SK-N-SH treated with all-trans-retinoic acid at 6 μM for 48 hours (cell line): Measurements from ENCODE around the gene TAF3.
A peak's percentile ranks its signal among the peaks of the same experiment; 100 is the strongest.

Source experiments
- ATAC-seq: fragments of 200-7000 bp; cut with Tn5 transposase; 3 replicates; pipeline ENCODE4 v1.9.1; 2020; ENCODE audit warnings: mild to moderate bottlenecking, moderate library complexity
- ARNTL ChIP-seq: fragments of 450-650 bp; formaldehyde crosslinking; IDR thresholded peaks from 2 replicates; pipeline ENCODE4 v1.5.0; 2020; ENCODE audit warnings: low read depth, mild to moderate bottlenecking, moderate library complexity, borderline replicate concordance
- BACH2 ChIP-seq: fragments of 250-450 bp; sonication (Bioruptor Pico); IDR thresholded peaks from 2 replicates; pipeline ENCODE4 v1.9.0; 2021; ENCODE audit warnings: mild to moderate bottlenecking, borderline replicate concordance
- CREB5 ChIP-seq: fragments of 250-450 bp; sonication (Bioruptor Pico); IDR thresholded peaks from 2 replicates; pipeline ENCODE4 v1.5.1; 2020; ENCODE audit warnings: low read depth, mild to moderate bottlenecking, moderate library complexity
- CSDC2 ChIP-seq: fragments of 250-450 bp; sonication (Bioruptor Pico); IDR thresholded peaks from 2 replicates; pipeline ENCODE4 v1.5.0; 2020; ENCODE audit warnings: mild to moderate bottlenecking, moderate library complexity
- CSRNP3 ChIP-seq: fragments of 250-450 bp; sonication (Bioruptor Pico); IDR thresholded peaks from 2 replicates; pipeline ENCODE4 v1.5.1; 2021; ENCODE audit warnings: mild to moderate bottlenecking, moderate library complexity
- ESRRG ChIP-seq: fragments of 250-450 bp; sonication (Bioruptor Pico); IDR thresholded peaks from 2 replicates; pipeline ENCODE4 v1.6.1; 2021; ENCODE audit warnings: mild to moderate bottlenecking
- GLIS3 ChIP-seq: fragments of 250-450 bp; sonication (Bioruptor Pico); IDR thresholded peaks from 2 replicates; pipeline ENCODE4 v1.5.0; 2020; ENCODE audit warnings: mild to moderate bottlenecking, moderate library complexity
- ISL1 ChIP-seq: fragments of 250-450 bp; sonication (Bioruptor Pico); IDR thresholded peaks from 2 replicates; pipeline ENCODE4 v2.1.2; 2022; ENCODE audit warnings: mild to moderate bottlenecking, moderate library complexity
- OSR1 ChIP-seq: fragments of 250-450 bp; sonication (Bioruptor Pico); IDR thresholded peaks from 2 replicates; pipeline ENCODE4 v1.8.0; 2022; ENCODE audit warnings: moderate library complexity, mild to moderate bottlenecking, inconsistent platforms
- POU6F1 ChIP-seq: fragments of 250-450 bp; sonication (Bioruptor Pico); IDR thresholded peaks from 2 replicates; pipeline ENCODE4 v1.8.0; 2021; ENCODE audit warnings: low read depth, mild to moderate bottlenecking, moderate library complexity, borderline replicate concordance
- PPARA ChIP-seq: fragments of 250-450 bp; sonication (Bioruptor Pico); IDR thresholded peaks from 2 replicates; pipeline ENCODE4 v1.5.0; 2020; ENCODE audit warnings: mild to moderate bottlenecking, borderline replicate concordance
- RARB ChIP-seq: fragments of 250-450 bp; sonication (Bioruptor Pico); IDR thresholded peaks from 2 replicates; pipeline ENCODE4 v1.8.0; 2021; ENCODE audit warnings: mild to moderate bottlenecking, moderate library complexity
- SNAI2 ChIP-seq: fragments of 250-450 bp; sonication (Bioruptor Pico); IDR thresholded peaks from 2 replicates; pipeline ENCODE4 v1.5.0; 2020; ENCODE audit warnings: mild to moderate bottlenecking, moderate library complexity
- TOX ChIP-seq: fragments of 250-450 bp; sonication (Bioruptor Pico); IDR thresholded peaks from 2 replicates; pipeline ENCODE4 v1.8.0; 2021; ENCODE audit warnings: mild to moderate bottlenecking, moderate library complexity, borderline replicate concordance
- TSHZ2 ChIP-seq: fragments of 250-450 bp; sonication (Bioruptor Pico); IDR thresholded peaks from 2 replicates; pipeline ENCODE4 v1.5.0; 2020; ENCODE audit warnings: mild to moderate bottlenecking, moderate library complexity
- ZC3H10 ChIP-seq: fragments of 250-450 bp; sonication (Bioruptor Pico); IDR thresholded peaks from 2 replicates; pipeline ENCODE4 v1.5.1; 2021; ENCODE audit warnings: mild to moderate bottlenecking, moderate library complexity
- ZFP3 ChIP-seq: fragments of 250-450 bp; sonication (Bioruptor Pico); IDR thresholded peaks from 2 replicates; pipeline ENCODE4 v1.5.0; 2020; ENCODE audit warnings: mild to moderate bottlenecking, moderate library complexity
- ZFP30 ChIP-seq: fragments of 450-650 bp; formaldehyde crosslinking; IDR thresholded peaks from 2 replicates; pipeline ENCODE4 v1.5.0; 2022; ENCODE audit warnings: mild to moderate bottlenecking, moderate library complexity
- ZNF565 ChIP-seq: fragments of 450-650 bp; formaldehyde crosslinking; conservative IDR thresholded peaks from 2 replicates; pipeline ENCODE4 v1.5.0; 2020; ENCODE audit warnings: low read depth, mild to moderate bottlenecking, moderate library complexity
- ZNF70 ChIP-seq: fragments of 450-650 bp; formaldehyde crosslinking; IDR thresholded peaks from 2 replicates; pipeline ENCODE4 v1.5.0; 2020; ENCODE audit warnings: mild to moderate bottlenecking, moderate library complexity
- ZNF8 ChIP-seq: fragments of 450-650 bp; formaldehyde crosslinking; IDR thresholded peaks from 2 replicates; pipeline ENCODE4 v1.5.0; 2020; ENCODE audit warnings: mild to moderate bottlenecking, moderate library complexity

Gene TAF3

GRCh38 chr10:7891634-7892033 is 73.3 kb downstream of the TAF3 start:
- no peak; the same call in 2 of the 3 replicates for ATAC-seq
- no peak for TF ChIP-seq ARNTL (CRISPR knock-in tag)
- TF ChIP-seq ISL1 (CRISPR knock-in tag), result peak; percentile 75
- no peak for TF ChIP-seq PPARA
- TF ChIP-seq CSDC2 (CRISPR knock-in tag), result no peak
- no peak for TF ChIP-seq ZC3H10
- no peak for TF ChIP-seq ESRRG
- TF ChIP-seq, all 23 proteins: peak for 1

- ATAC-seq, result no peak
- TF ChIP-seq SNAI2 (CRISPR knock-in tag) (no peak), ESRRG (no peak), PPARA (no peak), ARNTL (CRISPR knock-in tag) (no peak), RARB (CRISPR knock-in tag) (no peak), CREB5 (no peak), CSDC2 (CRISPR knock-in tag) (no peak), ZNF70 (no peak), ZNF565 (CRISPR knock-in tag) (no peak), ZC3H10 (no peak), GLIS3 (CRISPR knock-in tag) (no peak)
These were observed 73.8 kb downstream of the TAF3 start for GRCh38 chr10:7892146-7892545.

GRCh38 chr10:7895699-7896090 is 77.4 kb downstream of the TAF3 start:
- no peak for ATAC-seq
- TF ChIP-seq RARB (CRISPR knock-in tag) (no peak), TOX (CRISPR knock-in tag) (no peak), ZC3H10 (no peak), CSRNP3 (no peak), POU6F1 (CRISPR knock-in tag) (no peak), CSDC2 (CRISPR knock-in tag) (no peak), ZNF565 (CRISPR knock-in tag) (no peak)

GRCh38 chr10:7896297-7896696 is 78.0 kb downstream of the TAF3 start:
- no peak for ATAC-seq
- TF ChIP-seq OSR1 (CRISPR knock-in tag) (no peak), TSHZ2 (no peak), ZNF8 (CRISPR knock-in tag) (no peak), CSRNP3 (no peak), POU6F1 (CRISPR knock-in tag) (no peak), ZC3H10 (no peak), BACH2 (no peak), GLIS3 (CRISPR knock-in tag) (no peak), PPARA (no peak), RARB (CRISPR knock-in tag) (no peak), ESRRG (no peak), TOX (CRISPR knock-in tag) (no peak), CSDC2 (CRISPR knock-in tag) (no peak), ZNF70 (no peak), ARNTL (CRISPR knock-in tag) (no peak), ZFP30 (no peak), ZFP3 (CRISPR knock-in tag) (no peak)
